ENCODE results near the gene ADGB.
A peak's percentile ranks its signal among the peaks of the same experiment; 100 is the strongest.

The ADGB gene

GRCh38 chr6:146595972-146596731 is 2.6 kb upstream of the ADGB start:
- Histone ChIP-seq H3K4me1 (ENCODE audit: insufficient read depth, poor library complexity, severe bottlenecking) (peaks cover 8% of the 10 kb centered on the region), H3K36me3 (ENCODE audit: low read depth) (no peaks in the 10 kb centered on the region), H3K9me3 (ENCODE audit: severe bottlenecking) (no peaks in the 10 kb centered on the region), H3K27me3 (ENCODE audit: insufficient read depth, poor library complexity, severe bottlenecking) (no peaks in the 10 kb centered on the region), H3K27ac (ENCODE audit: poor library complexity, severe bottlenecking) (no peak overlapping the region), H3K4me3 (ENCODE audit: severe bottlenecking) (no peak overlapping the region)
- TF ChIP-seq CTCF (IDR thresholded peaks at IDR 0.05; ENCODE audit: poor library complexity, severe bottlenecking) = no peak
- ATAC-seq (ENCODE audit: low read depth) (peak; percentile 78), DNase-seq (ENCODE audit: low spot score) (no peak)

GRCh38 chr6:146601352-146601751 is 2.6 kb downstream of the ADGB start:
- Histone ChIP-seq H3K4me3 (ENCODE audit: severe bottlenecking) (no peak overlapping the region), H3K4me1 (ENCODE audit: insufficient read depth, poor library complexity, severe bottlenecking) (peaks cover 4% of the 10 kb centered on the region), H3K9me3 (ENCODE audit: severe bottlenecking) (no peaks in the 10 kb centered on the region), H3K27me3 (ENCODE audit: insufficient read depth, poor library complexity, severe bottlenecking) (no peaks in the 10 kb centered on the region), H3K36me3 (ENCODE audit: low read depth) (no peaks in the 10 kb centered on the region), H3K27ac (ENCODE audit: poor library complexity, severe bottlenecking) (no peak overlapping the region)
- no peak for TF ChIP-seq CTCF (IDR thresholded peaks at IDR 0.05; ENCODE audit: poor library complexity, severe bottlenecking)
- DNase-seq (ENCODE audit: low spot score) (no peak), ATAC-seq (ENCODE audit: low read depth) (no peak)

- no peak for ATAC-seq (ENCODE audit: low read depth)
- TF ChIP-seq CTCF (IDR thresholded peaks at IDR 0.05; ENCODE audit: poor library complexity, severe bottlenecking) = no peak
- Histone ChIP-seq H3K9me3 (ENCODE audit: severe bottlenecking) (no peaks in the 10 kb centered on the region), H3K4me1 (ENCODE audit: insufficient read depth, poor library complexity, severe bottlenecking) (no peaks in the 10 kb centered on the region), H3K27me3 (ENCODE audit: insufficient read depth, poor library complexity, severe bottlenecking) (no peaks in the 10 kb centered on the region), H3K4me3 (ENCODE audit: severe bottlenecking) (no peak overlapping the region), H3K36me3 (ENCODE audit: low read depth) (no peaks in the 10 kb centered on the region), H3K27ac (ENCODE audit: poor library complexity, severe bottlenecking) (no peak overlapping the region)
- DNase-seq (ENCODE audit: low spot score) = no peak
Measured at GRCh38 chr6:146602526-146602925, 3.8 kb downstream of the ADGB start.

GRCh38 chr6:146613947-146614346 is 15.2 kb downstream of the ADGB start:
- DNase-seq (ENCODE audit: low spot score) = no peak
- Histone ChIP-seq H3K27ac (ENCODE audit: poor library complexity, severe bottlenecking) (no peak overlapping the region), H3K9me3 (ENCODE audit: severe bottlenecking) (peaks cover 3% of the 10 kb centered on the region), H3K4me3 (ENCODE audit: severe bottlenecking) (no peak overlapping the region), H3K27me3 (ENCODE audit: insufficient read depth, poor library complexity, severe bottlenecking) (no peaks in the 10 kb centered on the region), H3K4me1 (ENCODE audit: insufficient read depth, poor library complexity, severe bottlenecking) (no peaks in the 10 kb centered on the region), H3K36me3 (ENCODE audit: low read depth) (no peaks in the 10 kb centered on the region)
- TF ChIP-seq CTCF (IDR thresholded peaks at IDR 0.05; ENCODE audit: poor library complexity, severe bottlenecking) = no peak
- no peak for ATAC-seq (ENCODE audit: low read depth)

GRCh38 chr6:146620655-146621054 is 21.9 kb downstream of the ADGB start:
- H3K4me1 ChIP-seq (ENCODE audit: insufficient read depth, poor library complexity, severe bottlenecking) = no peaks in the 10 kb centered on the region
- DNase-seq (ENCODE audit: low spot score) (no peak), ATAC-seq (ENCODE audit: low read depth) (no peak)
- no peak overlapping the region for H3K4me3 ChIP-seq (ENCODE audit: severe bottlenecking)
- no peaks in the 10 kb centered on the region for H3K36me3 ChIP-seq (ENCODE audit: low read depth)
- no peaks in the 10 kb centered on the region for H3K27me3 ChIP-seq (ENCODE audit: insufficient read depth, poor library complexity, severe bottlenecking)
- H3K9me3 ChIP-seq (ENCODE audit: severe bottlenecking) = peaks cover 2% of the 10 kb centered on the region
- H3K27ac ChIP-seq (ENCODE audit: poor library complexity, severe bottlenecking) = no peak overlapping the region
- no peak for TF ChIP-seq CTCF (IDR thresholded peaks at IDR 0.05; ENCODE audit: poor library complexity, severe bottlenecking)

All from RWPE2 (cell line).